ENCODE data around the gene C5orf63.

DNA sequence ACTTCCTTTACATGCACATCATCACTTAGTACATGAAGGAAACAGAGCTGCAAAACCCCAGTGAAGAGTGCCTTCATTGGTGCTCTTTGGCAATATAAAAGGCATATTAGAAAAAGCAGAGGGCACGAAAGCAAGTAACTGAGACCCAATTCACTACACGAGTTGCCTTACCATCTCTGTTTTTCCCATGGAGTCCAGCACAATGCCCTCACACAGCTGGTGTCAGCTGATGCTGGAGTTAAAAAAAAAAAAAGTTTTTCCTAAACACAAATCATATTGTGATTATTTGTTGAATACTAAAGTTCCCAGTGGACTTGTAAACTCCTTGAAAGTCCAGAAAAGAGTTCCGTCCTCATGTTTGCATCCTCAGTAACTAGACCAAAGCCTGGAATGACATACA, 68.6 kb downstream of the C5orf63 start:
- TF ChIP-seq POLR2A (IDR thresholded peaks at IDR 0.05), result no peak
- TF ChIP-seq, protein P1, sequence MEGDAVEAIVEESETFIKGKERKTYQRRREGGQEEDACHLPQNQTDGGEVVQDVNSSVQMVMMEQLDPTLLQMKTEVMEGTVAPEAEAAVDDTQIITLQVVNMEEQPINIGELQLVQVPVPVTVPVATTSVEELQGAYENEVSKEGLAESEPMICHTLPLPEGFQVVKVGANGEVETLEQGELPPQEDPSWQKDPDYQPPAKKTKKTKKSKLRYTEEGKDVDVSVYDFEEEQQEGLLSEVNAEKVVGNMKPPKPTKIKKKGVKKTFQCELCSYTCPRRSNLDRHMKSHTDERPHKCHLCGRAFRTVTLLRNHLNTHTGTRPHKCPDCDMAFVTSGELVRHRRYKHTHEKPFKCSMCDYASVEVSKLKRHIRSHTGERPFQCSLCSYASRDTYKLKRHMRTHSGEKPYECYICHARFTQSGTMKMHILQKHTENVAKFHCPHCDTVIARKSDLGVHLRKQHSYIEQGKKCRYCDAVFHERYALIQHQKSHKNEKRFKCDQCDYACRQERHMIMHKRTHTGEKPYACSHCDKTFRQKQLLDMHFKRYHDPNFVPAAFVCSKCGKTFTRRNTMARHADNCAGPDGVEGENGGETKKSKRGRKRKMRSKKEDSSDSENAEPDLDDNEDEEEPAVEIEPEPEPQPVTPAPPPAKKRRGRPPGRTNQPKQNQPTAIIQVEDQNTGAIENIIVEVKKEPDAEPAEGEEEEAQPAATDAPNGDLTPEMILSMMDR (IDR thresholded peaks at IDR 0.05), result no peak

All from adrenal gland (tissue), 5 donors.